CD8-positive, alpha-beta memory T cell (primary cell): Measurements from ENCODE around the gene ARL14EPL. TPM values are rescaled to one million over a fixed set of nuclear protein-coding genes. Genes with fewer than 3 reads are reported as not detected.

Source experiments
- CTCF ChIA-PET: fragments of 350-600 bp; sonication (Branson Sonifier 250); formaldehyde crosslinking; loops from one replicate; lab custom pipeline; 2021; ENCODE audit warnings: antibody characterized with exemption; lab: Charles Lee
- POLR2A ChIA-PET: fragments of 350-600 bp; sonication (Branson Sonifier 250); formaldehyde crosslinking; loops from one replicate; lab custom pipeline; 2021; ENCODE audit warnings: antibody characterized with exemption; lab: Charles Lee
- DNase-seq, 5 donors: peaks; one replicate each; pipeline versions ENCODE4 v3.0.0 to v3.0.0-alpha.2; 2020 to 2022; ENCODE audit warnings: mixed read lengths in 1 of 5
- H3K27ac ChIP-seq: one replicate; pipeline ENCODE4 v1.7.0; 2013; ENCODE audit warnings: low read depth, mild to moderate bottlenecking, low read length, moderate library complexity
- H3K27me3 ChIP-seq: 2 replicates; pipeline ENCODE4 v1.7.0; 2013; ENCODE audit warnings: low read length, mild to moderate bottlenecking; ENCODE audit not compliant: insufficient read depth, poor library complexity, severe bottlenecking
- H3K36me3 ChIP-seq: 2 replicates; pipeline ENCODE4 v1.7.0; 2013; ENCODE audit warnings: mild to moderate bottlenecking, low read length, moderate library complexity; ENCODE audit not compliant: insufficient read depth
- H3K4me1 ChIP-seq: 2 replicates; pipeline ENCODE4 v1.7.0; 2013; ENCODE audit warnings: mild to moderate bottlenecking, low read length, moderate library complexity; ENCODE audit not compliant: insufficient read depth
- H3K4me3 ChIP-seq: 2 replicates; pipeline ENCODE4 v1.7.0; 2013; ENCODE audit warnings: mild to moderate bottlenecking, low read length
- H3K9me3 ChIP-seq: 2 replicates; pipeline ENCODE4 v1.7.0; 2013; ENCODE audit warnings: mild to moderate bottlenecking, low read length
- H3K27ac Mint-ChIP-seq, 8 donors: one replicate each; pipeline ENCODE4 v1.8.0; 2020 to 2021; ENCODE audit warnings: mixed read lengths in 8 of 8, mild to moderate bottlenecking in 6 of 8, inconsistent platforms in 3 of 8, moderate library complexity in 3 of 8
- H3K27me3 Mint-ChIP-seq, 2 donors: one replicate each; pipeline ENCODE4 v1.8.0; 2020 to 2021; ENCODE audit warnings: mixed read lengths in 2 of 2, mild to moderate bottlenecking in 1 of 2, moderate library complexity in 1 of 2
- H3K36me3 Mint-ChIP-seq, 3 donors: one replicate each; pipeline ENCODE4 v1.8.0; 2020 to 2021; ENCODE audit warnings: mixed read lengths in 3 of 3, inconsistent platforms in 1 of 3, mild to moderate bottlenecking in 1 of 3
- H3K4me1 Mint-ChIP-seq, 3 donors: one replicate each; pipeline ENCODE4 v1.8.0; 2020 to 2021; ENCODE audit warnings: mixed read lengths in 3 of 3, inconsistent platforms in 1 of 3, mild to moderate bottlenecking in 1 of 3
- H3K4me3 Mint-ChIP-seq, 7 donors: one replicate each; pipeline ENCODE4 v1.8.0; 2020 to 2021; ENCODE audit warnings: mixed read lengths in 7 of 7, mild to moderate bottlenecking in 6 of 7, moderate library complexity in 4 of 7, inconsistent platforms in 2 of 7
- H3K9me3 Mint-ChIP-seq, 5 donors: one replicate each; pipeline ENCODE4 v1.8.0; 2020 to 2022; ENCODE audit warnings: mixed read lengths in 5 of 5, mild to moderate bottlenecking in 3 of 5, moderate library complexity in 2 of 5, inconsistent platforms in 1 of 5
- polyA plus RNA-seq: library from polyadenylated mRNA; unstranded; fragments of 300-500 nt; fragmentation: Illumina TruSeq; gene quantifications from one replicate; pipeline ENCODE4 v1.2.3, GENCODE V29; 2021
- total RNA-seq, 2 experiments: library from RNA; stranded (reverse); gene quantifications; one replicate each; pipeline ENCODE4 v1.2.3, GENCODE V29; 2021

The ARL14EPL gene
- total and polyA plus RNA-seq, 3 experiments from 2014 or later = not detected

- H3K4me3 Mint-ChIP-seq = no peak overlapping the region
- no peak overlapping the region for H3K27ac Mint-ChIP-seq
- no peaks in the 10 kb centered on the region for H3K4me1 Mint-ChIP-seq
- ChIA-PET CTCF (no interaction called here), POLR2A (no interaction called here)
- Histone ChIP-seq H3K27me3 (peaks cover 4% of the 10 kb centered on the region), H3K4me1 (no peaks in the 10 kb centered on the region), H3K4me3 (no peak overlapping the region), H3K9me3 (no peaks in the 10 kb centered on the region), H3K27ac (no peak overlapping the region), H3K36me3 (no peaks in the 10 kb centered on the region)
- no peaks in the 10 kb centered on the region for H3K9me3 Mint-ChIP-seq
- H3K27me3 Mint-ChIP-seq = peaks cover 0 to 17% of the 10 kb centered on the region in 2 donors
- no peak for DNase-seq
- H3K36me3 Mint-ChIP-seq = no peaks in the 10 kb centered on the region
These were observed 26.2 kb downstream of the ARL14EPL start for GRCh38 chr5:116058346-116058936.

GRCh38 chr5:116062352-116062751 lies 30.1 kb downstream of the ARL14EPL start:
- H3K27me3 ChIP-seq = peaks cover 4% of the 10 kb centered on the region
- H3K4me3 Mint-ChIP-seq = no peak overlapping the region
- no peak overlapping the region for H3K27ac Mint-ChIP-seq
- H3K36me3 ChIP-seq = no peaks in the 10 kb centered on the region
- ChIA-PET CTCF (no interaction called here), POLR2A (no interaction called here)
- no peaks in the 10 kb centered on the region for H3K4me1 ChIP-seq
- no peak for DNase-seq
- no peaks in the 10 kb centered on the region for H3K4me1 Mint-ChIP-seq
- no peaks in the 10 kb centered on the region for H3K9me3 Mint-ChIP-seq
- peaks cover 0 to 38% of the 10 kb centered on the region in 2 donors for H3K27me3 Mint-ChIP-seq
- H3K9me3 ChIP-seq = no peaks in the 10 kb centered on the region
- no peaks in the 10 kb centered on the region for H3K36me3 Mint-ChIP-seq
- H3K4me3 ChIP-seq = no peak overlapping the region
- no peak overlapping the region for H3K27ac ChIP-seq

GRCh38 chr5:116063950-116064349 lies 31.7 kb downstream of the ARL14EPL start:
- Histone ChIP-seq H3K36me3 (no peaks in the 10 kb centered on the region), H3K9me3 (no peaks in the 10 kb centered on the region), H3K4me3 (no peak overlapping the region), H3K27me3 (no peaks in the 10 kb centered on the region), H3K27ac (no peak overlapping the region), H3K4me1 (no peaks in the 10 kb centered on the region)
- POLR2A ChIA-PET = no interaction called here
- Mint-ChIP-seq H3K27me3 (peaks cover 0 to 44% of the 10 kb centered on the region in 2 donors), H3K4me1 (peaks cover 0 to 4% (median 0%) of the 10 kb centered on the region in 3 donors), H3K27ac (no peak overlapping the region), H3K9me3 (no peaks in the 10 kb centered on the region), H3K36me3 (no peaks in the 10 kb centered on the region), H3K4me3 (no peak overlapping the region)
- CTCF ChIA-PET = interaction anchor here (0.9 to 1.9 kb wide), 2 partner anchors 12 kb away, joined by 3 to 4 read pairs; no protein-coding TSS in a partner anchor
- DNase-seq = no peak

GRCh38 chr5:116068028-116068632 lies 35.9 kb downstream of the ARL14EPL start:
- Mint-ChIP-seq H3K4me1 (peaks cover 0 to 4% (median 0%) of the 10 kb centered on the region in 3 donors), H3K4me3 (no peak overlapping the region), H3K36me3 (no peaks in the 10 kb centered on the region), H3K9me3 (no peaks in the 10 kb centered on the region), H3K27ac (no peak overlapping the region), H3K27me3 (peaks cover 2 to 46% of the 10 kb centered on the region in 2 donors)
- H3K27ac ChIP-seq = no peak overlapping the region
- H3K27me3 ChIP-seq = no peaks in the 10 kb centered on the region
- ChIA-PET POLR2A (no interaction called here), CTCF (interaction anchor here (0.5 to 2.9 kb wide), 7 partner anchors 12 to 439 kb away, joined by 3 to 18 read pairs (median 4); no protein-coding TSS in a partner anchor)
- H3K36me3 ChIP-seq = no peaks in the 10 kb centered on the region
- H3K4me3 ChIP-seq = no peak overlapping the region
- peak in 3 of 5 donors; percentile 17 to 39 (median 23) for DNase-seq
- H3K9me3 ChIP-seq = no peaks in the 10 kb centered on the region
- H3K4me1 ChIP-seq = no peaks in the 10 kb centered on the region

- no peak overlapping the region for H3K4me3 ChIP-seq
- H3K27ac Mint-ChIP-seq = no peak overlapping the region
- ChIA-PET CTCF (no interaction called here), POLR2A (no interaction called here)
- no peaks in the 10 kb centered on the region for H3K9me3 ChIP-seq
- peaks cover 4 to 17% (median 5%) of the 10 kb centered on the region in 3 donors for H3K4me1 Mint-ChIP-seq
- H3K36me3 ChIP-seq = no peaks in the 10 kb centered on the region
- no peak for DNase-seq
- no peaks in the 10 kb centered on the region for H3K4me1 ChIP-seq
- H3K4me3 Mint-ChIP-seq = no peak overlapping the region
- H3K27me3 Mint-ChIP-seq = peaks cover 5 to 42% of the 10 kb centered on the region in 2 donors
- H3K9me3 Mint-ChIP-seq = no peaks in the 10 kb centered on the region
- no peak overlapping the region for H3K27ac ChIP-seq
- no peaks in the 10 kb centered on the region for H3K27me3 ChIP-seq
- no peaks in the 10 kb centered on the region for H3K36me3 Mint-ChIP-seq
These were observed 38.9 kb downstream of the ARL14EPL start for GRCh38 chr5:116071211-116071610.

- no peak for DNase-seq
- Histone ChIP-seq H3K4me3 (no peak overlapping the region), H3K27ac (no peak overlapping the region), H3K27me3 (no peaks in the 10 kb centered on the region), H3K9me3 (no peaks in the 10 kb centered on the region), H3K4me1 (no peaks in the 10 kb centered on the region), H3K36me3 (no peaks in the 10 kb centered on the region)
- CTCF ChIA-PET = interaction anchor here (1.4 kb wide), 1 partner anchor 11 kb away, joined by 3 read pairs; no protein-coding TSS in a partner anchor
- Mint-ChIP-seq H3K36me3 (peaks cover 0 to 5% (median 0%) of the 10 kb centered on the region in 3 donors), H3K27ac (peak overlapping the region in 2 of 8 donors; percentile 24 to 36), H3K4me1 (peaks cover 4 to 16% (median 5%) of the 10 kb centered on the region in 3 donors), H3K27me3 (peaks cover 3 to 25% of the 10 kb centered on the region in 2 donors), H3K4me3 (no peak overlapping the region), H3K9me3 (no peaks in the 10 kb centered on the region)
- POLR2A ChIA-PET = no interaction called here
These were observed 43.0 kb downstream of the ARL14EPL start for GRCh38 chr5:116075191-116075831.

- H3K9me3 ChIP-seq = no peaks in the 10 kb centered on the region
- Mint-ChIP-seq H3K27me3 (peaks cover 3 to 20% of the 10 kb centered on the region in 2 donors), H3K36me3 (peaks cover 0 to 5% (median 2%) of the 10 kb centered on the region in 3 donors), H3K9me3 (no peaks in the 10 kb centered on the region), H3K4me3 (no peak overlapping the region), H3K4me1 (peaks cover 6 to 16% (median 11%) of the 10 kb centered on the region in 3 donors), H3K27ac (peak overlapping the region in 1 of 8 donors; percentile 20)
- POLR2A ChIA-PET = interaction anchor here (0.7 kb wide), 1 partner anchor 235 kb away, joined by 3 read pairs; the partner anchor contains the start of genes AP3S1 and ATG12
- CTCF ChIA-PET = interaction anchor here (1.4 kb wide), 1 partner anchor 12 kb away, joined by 3 read pairs; no protein-coding TSS in a partner anchor
- no peak for DNase-seq
- H3K4me3 ChIP-seq = no peak overlapping the region
- no peaks in the 10 kb centered on the region for H3K4me1 ChIP-seq
- H3K27me3 ChIP-seq = no peaks in the 10 kb centered on the region
- H3K27ac ChIP-seq = no peak overlapping the region
- no peaks in the 10 kb centered on the region for H3K36me3 ChIP-seq
These were observed 44.2 kb downstream of the ARL14EPL start for GRCh38 chr5:116076496-116076895.

- no peaks in the 10 kb centered on the region for H3K4me1 ChIP-seq
- H3K36me3 ChIP-seq = no peaks in the 10 kb centered on the region
- H3K36me3 Mint-ChIP-seq = peaks cover 0 to 5% (median 2%) of the 10 kb centered on the region in 3 donors
- no peak for DNase-seq
- H3K27me3 ChIP-seq = no peaks in the 10 kb centered on the region
- H3K27me3 Mint-ChIP-seq = peaks cover 3 to 14% of the 10 kb centered on the region in 2 donors
- no peak overlapping the region for H3K27ac Mint-ChIP-seq
- CTCF ChIA-PET = no interaction called here
- H3K4me3 Mint-ChIP-seq = no peak overlapping the region
- H3K4me1 Mint-ChIP-seq = peaks cover 18 to 32% (median 28%) of the 10 kb centered on the region in 3 donors
- H3K9me3 ChIP-seq = no peaks in the 10 kb centered on the region
- POLR2A ChIA-PET = no interaction called here
- H3K27ac ChIP-seq = no peak overlapping the region
- no peaks in the 10 kb centered on the region for H3K9me3 Mint-ChIP-seq
- H3K4me3 ChIP-seq = no peak overlapping the region
These were observed 45.9 kb downstream of the ARL14EPL start for GRCh38 chr5:116078199-116078598.
